ENCODE measurements around the gene RSRC1.
"Not testable (repeated sequence)": the region's sequence is repeated elsewhere in the genome, so short reads cannot be mapped to it uniquely, and the experiment has no call there.

RSRC1 gene

GRCh38 chr3:158109804-158110657, at the start of gene RSRC1:
RSRC1 (plus strand) TSS chr3:158110089; CDS start chr3:158122105, 12,016 bp downstream.
- DNase-seq (ENCODE audit: low read depth in 2 of 2), result peak; percentile 56 to 70

- not testable (repeated sequence) for DNase-seq (ENCODE audit: low read depth in 2 of 2)
Observed at GRCh38 chr3:158065574-158065973, 44.3 kb upstream of the RSRC1 start.

GRCh38 chr3:158072790-158073189, 37.1 kb upstream of the RSRC1 start:
- no peak for DNase-seq (ENCODE audit: low read depth in 2 of 2)

GRCh38 chr3:158074591-158074990, 35.3 kb upstream of the RSRC1 start:
- no peak for DNase-seq (ENCODE audit: low read depth in 2 of 2)

GRCh38 chr3:158079599-158079998, 30.3 kb upstream of the RSRC1 start:
- no peak for DNase-seq (ENCODE audit: low read depth in 2 of 2)

- DNase-seq (ENCODE audit: low read depth in 2 of 2), result no peak
Observed at GRCh38 chr3:158084651-158085050, 25.2 kb upstream of the RSRC1 start.

- DNase-seq (ENCODE audit: low read depth in 2 of 2), result no peak
Observed at GRCh38 chr3:158085358-158085757, 24.5 kb upstream of the RSRC1 start.

- DNase-seq (ENCODE audit: low read depth in 2 of 2), result no peak
Observed at GRCh38 chr3:158085931-158086330, 24.0 kb upstream of the RSRC1 start.

- no peak for DNase-seq (ENCODE audit: low read depth in 2 of 2)
Observed at GRCh38 chr3:158086361-158086760, 23.5 kb upstream of the RSRC1 start.

GRCh38 chr3:158086776-158087175, 23.1 kb upstream of the RSRC1 start:
- DNase-seq (ENCODE audit: low read depth in 2 of 2), result no peak

GRCh38 chr3:158091531-158091930, 18.4 kb upstream of the RSRC1 start:
- no peak for DNase-seq (ENCODE audit: low read depth in 2 of 2)

- no peak for DNase-seq (ENCODE audit: low read depth in 2 of 2)
Observed at GRCh38 chr3:158093526-158093925, 16.4 kb upstream of the RSRC1 start.

GRCh38 chr3:158094235-158095110, 15.4 kb upstream of the RSRC1 start:
- DNase-seq (ENCODE audit: low read depth in 2 of 2), result no peak

GRCh38 chr3:158095111-158095813, 14.6 kb upstream of the RSRC1 start:
- DNase-seq (ENCODE audit: low read depth in 2 of 2), result no peak

GRCh38 chr3:158095814-158096704, 13.8 kb upstream of the RSRC1 start:
- DNase-seq (ENCODE audit: low read depth in 2 of 2), result no peak

- DNase-seq (ENCODE audit: low read depth in 2 of 2), result no peak
Observed at GRCh38 chr3:158097081-158097592, 12.8 kb upstream of the RSRC1 start.

GRCh38 chr3:158097593-158098308, 12.1 kb upstream of the RSRC1 start:
- DNase-seq (ENCODE audit: low read depth in 2 of 2), result peak in 1 of 2 donors; percentile 44

- no peak for DNase-seq (ENCODE audit: low read depth in 2 of 2)
Observed at GRCh38 chr3:158098309-158098639, 11.6 kb upstream of the RSRC1 start.

GRCh38 chr3:158098834-158099424, 11.0 kb upstream of the RSRC1 start:
- no peak for DNase-seq (ENCODE audit: low read depth in 2 of 2)

GRCh38 chr3:158100681-158101080, 9.2 kb upstream of the RSRC1 start:
- no peak for DNase-seq (ENCODE audit: low read depth in 2 of 2)
